ENCODE results near the gene PLCB4.

DNA sequence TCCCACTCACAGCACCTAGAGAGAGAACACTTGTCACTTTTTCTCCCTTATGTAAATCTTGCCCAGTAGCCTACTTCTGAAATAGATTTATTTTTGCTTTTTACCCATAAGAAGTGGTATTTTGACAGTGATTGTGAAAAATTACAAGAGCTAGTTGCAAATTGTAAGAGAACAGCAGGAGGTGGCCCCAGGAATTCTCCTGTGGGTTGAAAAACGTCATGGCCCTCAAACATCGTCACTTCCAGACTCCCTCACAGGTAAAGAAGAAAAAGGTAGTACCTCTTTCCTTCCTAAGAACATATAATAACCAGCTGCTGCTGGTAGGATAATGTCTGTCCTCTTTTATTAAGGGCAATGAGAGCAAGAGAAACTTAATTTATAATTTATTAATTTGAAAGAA lies 376.0 kb downstream of the PLCB4 start:
- TF ChIP-seq POLR2A (IDR thresholded peaks at IDR 0.05) (no peak), POLR2AphosphoS5 (IDR thresholded peaks at IDR 0.05) (no peak)
